ENCODE measurements around the gene RILPL2. TPM values are rescaled to one million over a fixed set of nuclear protein-coding genes. Genes with fewer than 3 reads are reported as not detected.

Gene RILPL2
- total and polyA plus RNA-seq, 4 donors = 1.8 to 2.1 (median 2.0) TPM

DNA sequence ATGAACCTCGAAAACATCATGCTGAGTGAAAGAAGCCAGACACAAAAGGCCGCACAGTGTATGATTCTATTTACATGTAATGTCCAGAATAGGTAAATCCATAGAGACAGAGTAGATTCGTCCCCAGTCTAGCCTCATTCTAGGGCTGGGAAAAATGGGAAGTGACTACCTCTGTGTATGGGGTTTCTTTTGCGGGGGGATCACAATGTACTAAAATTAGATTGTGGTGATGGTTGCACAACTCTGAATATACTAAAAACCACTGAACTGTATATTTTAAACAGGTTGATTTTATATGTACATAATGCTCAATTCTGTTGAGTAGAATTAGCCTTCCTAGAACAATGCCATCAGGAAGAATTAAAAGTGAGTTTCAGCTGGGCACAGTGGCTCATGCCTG, 6.3 kb upstream of the RILPL2 start:
- H3K9ac ChIP-seq (ENCODE audit: low read depth in 1 of 2, low read length in 2 of 2) = no peak overlapping the region
- 78% methylated on average over 4 of the region's 4 CpGs for WGBS
- H3K27ac ChIP-seq (ENCODE audit: low read depth in 1 of 2, low read length in 2 of 2) = no peak overlapping the region

DNA sequence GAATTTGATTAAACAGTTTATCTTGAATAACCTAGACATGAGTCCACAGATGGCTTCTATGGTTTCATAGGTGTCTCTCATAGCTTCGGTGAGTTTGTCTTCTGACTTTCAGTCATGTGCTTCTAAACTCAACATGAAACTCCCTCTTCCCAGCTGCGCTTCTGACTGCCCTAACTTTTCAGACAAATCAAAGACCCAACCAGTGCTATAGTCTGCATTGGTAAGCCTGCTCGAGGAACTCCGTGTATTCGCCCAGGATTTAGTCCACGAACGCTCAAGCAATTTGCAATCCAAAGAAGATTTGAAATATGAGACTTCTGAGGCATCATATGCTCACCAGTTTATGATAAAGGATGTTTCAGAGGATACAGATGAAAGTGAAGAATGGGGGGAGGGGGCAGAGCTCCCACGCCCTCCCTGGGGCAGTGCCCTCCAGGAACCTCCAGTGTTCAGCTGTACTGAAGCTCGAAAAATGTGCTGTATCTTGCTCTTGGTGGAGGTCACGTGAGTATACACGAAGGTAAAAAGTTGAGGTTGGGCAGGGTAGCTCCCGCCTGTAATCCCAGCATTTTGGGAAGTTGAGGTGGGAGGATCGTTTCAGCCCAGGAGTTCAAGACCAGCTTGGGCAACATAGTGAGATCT, 5.2 kb upstream of the RILPL2 start:
- Histone ChIP-seq H3K4me3 (ENCODE audit: low read depth in 1 of 3, low read length in 3 of 3) (no peak overlapping the region), H3K27me3 (ENCODE audit: control insufficient read depth in 4 of 4, insufficient read depth in 4 of 4, low read length in 3 of 4) (no peaks in the 10 kb centered on the region), H3K36me3 (ENCODE audit: control insufficient read depth in 4 of 4, insufficient read depth in 3 of 4, low read depth in 1 of 4, low read length in 3 of 4) (no peaks in the 10 kb centered on the region), H3K4me1 (ENCODE audit: control insufficient read depth in 4 of 4, insufficient read depth in 4 of 4, low read length in 3 of 4) (peaks cover 0 to 5% (median 4%) of the 10 kb centered on the region in 4 donors), H3K9me3 (ENCODE audit: control insufficient read depth in 4 of 4, low read length in 3 of 4) (no peaks in the 10 kb centered on the region), H3K27ac (ENCODE audit: low read depth in 1 of 2, low read length in 2 of 2) (no peak overlapping the region), H3K9ac (ENCODE audit: low read depth in 1 of 2, low read length in 2 of 2) (no peak overlapping the region)
- TF ChIP-seq, protein P1, sequence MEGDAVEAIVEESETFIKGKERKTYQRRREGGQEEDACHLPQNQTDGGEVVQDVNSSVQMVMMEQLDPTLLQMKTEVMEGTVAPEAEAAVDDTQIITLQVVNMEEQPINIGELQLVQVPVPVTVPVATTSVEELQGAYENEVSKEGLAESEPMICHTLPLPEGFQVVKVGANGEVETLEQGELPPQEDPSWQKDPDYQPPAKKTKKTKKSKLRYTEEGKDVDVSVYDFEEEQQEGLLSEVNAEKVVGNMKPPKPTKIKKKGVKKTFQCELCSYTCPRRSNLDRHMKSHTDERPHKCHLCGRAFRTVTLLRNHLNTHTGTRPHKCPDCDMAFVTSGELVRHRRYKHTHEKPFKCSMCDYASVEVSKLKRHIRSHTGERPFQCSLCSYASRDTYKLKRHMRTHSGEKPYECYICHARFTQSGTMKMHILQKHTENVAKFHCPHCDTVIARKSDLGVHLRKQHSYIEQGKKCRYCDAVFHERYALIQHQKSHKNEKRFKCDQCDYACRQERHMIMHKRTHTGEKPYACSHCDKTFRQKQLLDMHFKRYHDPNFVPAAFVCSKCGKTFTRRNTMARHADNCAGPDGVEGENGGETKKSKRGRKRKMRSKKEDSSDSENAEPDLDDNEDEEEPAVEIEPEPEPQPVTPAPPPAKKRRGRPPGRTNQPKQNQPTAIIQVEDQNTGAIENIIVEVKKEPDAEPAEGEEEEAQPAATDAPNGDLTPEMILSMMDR (IDR thresholded peaks at IDR 0.05; ENCODE audit: low read depth, low read length, missing input control) = no peak
- TF ChIP-seq, protein P2, sequence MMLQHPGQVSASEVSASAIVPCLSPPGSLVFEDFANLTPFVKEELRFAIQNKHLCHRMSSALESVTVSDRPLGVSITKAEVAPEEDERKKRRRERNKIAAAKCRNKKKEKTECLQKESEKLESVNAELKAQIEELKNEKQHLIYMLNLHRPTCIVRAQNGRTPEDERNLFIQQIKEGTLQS (IDR thresholded peaks at IDR 0.05) = no peak
- TF ChIP-seq RXRA (IDR thresholded peaks at IDR 0.05) = no peak
- no peak for TF ChIP-seq SP1 (IDR thresholded peaks at IDR 0.05)
- TF ChIP-seq GABPA (IDR thresholded peaks at IDR 0.05 in 1 of 2, conservative IDR thresholded peaks at IDR 0.05 in 1 of 2) = no peak
- TF ChIP-seq NR2F2 (IDR thresholded peaks at IDR 0.05) = no peak
- TF ChIP-seq, protein P3, sequence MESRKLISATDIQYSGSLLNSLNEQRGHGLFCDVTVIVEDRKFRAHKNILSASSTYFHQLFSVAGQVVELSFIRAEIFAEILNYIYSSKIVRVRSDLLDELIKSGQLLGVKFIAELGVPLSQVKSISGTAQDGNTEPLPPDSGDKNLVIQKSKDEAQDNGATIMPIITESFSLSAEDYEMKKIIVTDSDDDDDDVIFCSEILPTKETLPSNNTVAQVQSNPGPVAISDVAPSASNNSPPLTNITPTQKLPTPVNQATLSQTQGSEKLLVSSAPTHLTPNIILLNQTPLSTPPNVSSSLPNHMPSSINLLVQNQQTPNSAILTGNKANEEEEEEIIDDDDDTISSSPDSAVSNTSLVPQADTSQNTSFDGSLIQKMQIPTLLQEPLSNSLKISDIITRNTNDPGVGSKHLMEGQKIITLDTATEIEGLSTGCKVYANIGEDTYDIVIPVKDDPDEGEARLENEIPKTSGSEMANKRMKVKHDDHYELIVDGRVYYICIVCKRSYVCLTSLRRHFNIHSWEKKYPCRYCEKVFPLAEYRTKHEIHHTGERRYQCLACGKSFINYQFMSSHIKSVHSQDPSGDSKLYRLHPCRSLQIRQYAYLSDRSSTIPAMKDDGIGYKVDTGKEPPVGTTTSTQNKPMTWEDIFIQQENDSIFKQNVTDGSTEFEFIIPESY (IDR thresholded peaks at IDR 0.05) = no peak
- TF ChIP-seq JUND (IDR thresholded peaks at IDR 0.05) = no peak
- TF ChIP-seq FOXA1 (IDR thresholded peaks at IDR 0.05) = no peak
- DNase-seq (ENCODE audit: low spot score) = no peak
- WGBS = 92% methylated on average over 13 of the region's 13 CpGs

More for the DNA sequence above, 6.3 kb upstream of the RILPL2 start:
- Histone ChIP-seq H3K4me3 (ENCODE audit: low read depth in 1 of 3, low read length in 3 of 3) (no peak overlapping the region), H3K9me3 (ENCODE audit: control insufficient read depth in 4 of 4, low read length in 3 of 4) (no peaks in the 10 kb centered on the region), H3K36me3 (ENCODE audit: control insufficient read depth in 4 of 4, insufficient read depth in 3 of 4, low read depth in 1 of 4, low read length in 3 of 4) (no peaks in the 10 kb centered on the region), H3K4me1 (ENCODE audit: control insufficient read depth in 4 of 4, insufficient read depth in 4 of 4, low read length in 3 of 4) (no peaks in the 10 kb centered on the region), H3K27me3 (ENCODE audit: control insufficient read depth in 4 of 4, insufficient read depth in 4 of 4, low read length in 3 of 4) (no peaks in the 10 kb centered on the region)
- TF ChIP-seq RAD21 (IDR thresholded peaks at IDR 0.05) (no peak), FOXA2 (IDR thresholded peaks at IDR 0.05) (no peak), YY1 (IDR thresholded peaks at IDR 0.05) (no peak)
- TF ChIP-seq, protein P1 (IDR thresholded peaks at IDR 0.05; ENCODE audit: low read depth, low read length, missing input control) = no peak
- DNase-seq (ENCODE audit: low spot score) = no peak
